ENCODE data around the gene PLEKHB2. TPM values are rescaled to one million over a fixed set of nuclear protein-coding genes. Genes with fewer than 3 reads are reported as not detected.
A peak's percentile ranks its signal among the peaks of the same experiment; 100 is the strongest.

The PLEKHB2 gene
- total RNA-seq, 2 donors from 2014 or later: 77.1 to 107 TPM

- 67% methylated on average over 22 of the region's 22 CpGs for WGBS
- H3K4me3 ChIP-seq: no peak overlapping the region
- no peaks in the 10 kb centered on the region for H3K4me1 ChIP-seq (replicated peaks)
- no peaks in the 10 kb centered on the region for H3K36me3 ChIP-seq
- TF ChIP-seq POLR2AphosphoS5 (IDR thresholded peaks at IDR 0.05) (no peak), POLR2A (IDR thresholded peaks at IDR 0.05) (no peak)
- TF ChIP-seq, protein P1, sequence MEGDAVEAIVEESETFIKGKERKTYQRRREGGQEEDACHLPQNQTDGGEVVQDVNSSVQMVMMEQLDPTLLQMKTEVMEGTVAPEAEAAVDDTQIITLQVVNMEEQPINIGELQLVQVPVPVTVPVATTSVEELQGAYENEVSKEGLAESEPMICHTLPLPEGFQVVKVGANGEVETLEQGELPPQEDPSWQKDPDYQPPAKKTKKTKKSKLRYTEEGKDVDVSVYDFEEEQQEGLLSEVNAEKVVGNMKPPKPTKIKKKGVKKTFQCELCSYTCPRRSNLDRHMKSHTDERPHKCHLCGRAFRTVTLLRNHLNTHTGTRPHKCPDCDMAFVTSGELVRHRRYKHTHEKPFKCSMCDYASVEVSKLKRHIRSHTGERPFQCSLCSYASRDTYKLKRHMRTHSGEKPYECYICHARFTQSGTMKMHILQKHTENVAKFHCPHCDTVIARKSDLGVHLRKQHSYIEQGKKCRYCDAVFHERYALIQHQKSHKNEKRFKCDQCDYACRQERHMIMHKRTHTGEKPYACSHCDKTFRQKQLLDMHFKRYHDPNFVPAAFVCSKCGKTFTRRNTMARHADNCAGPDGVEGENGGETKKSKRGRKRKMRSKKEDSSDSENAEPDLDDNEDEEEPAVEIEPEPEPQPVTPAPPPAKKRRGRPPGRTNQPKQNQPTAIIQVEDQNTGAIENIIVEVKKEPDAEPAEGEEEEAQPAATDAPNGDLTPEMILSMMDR (IDR thresholded peaks at IDR 0.05): no peak
- peak overlapping the region in 1 of 2 donors; percentile 98 for H3K27ac ChIP-seq
- H3K9me3 ChIP-seq: no peaks in the 10 kb centered on the region
- no peak for DNase-seq (ENCODE audit: low spot score)
- H3K27me3 ChIP-seq (replicated peaks; ENCODE audit: insufficient read depth): no peaks in the 10 kb centered on the region
- intact Hi-C loops (cut with DNase I): loop anchor here (10.0 kb wide), 2 partner anchors 300 to 750 kb away; partner anchors contain the start of gene IMP4
Measured at GRCh38 chr2:131094463-131095281, 10.5 kb upstream of the PLEKHB2 start.

DNA sequence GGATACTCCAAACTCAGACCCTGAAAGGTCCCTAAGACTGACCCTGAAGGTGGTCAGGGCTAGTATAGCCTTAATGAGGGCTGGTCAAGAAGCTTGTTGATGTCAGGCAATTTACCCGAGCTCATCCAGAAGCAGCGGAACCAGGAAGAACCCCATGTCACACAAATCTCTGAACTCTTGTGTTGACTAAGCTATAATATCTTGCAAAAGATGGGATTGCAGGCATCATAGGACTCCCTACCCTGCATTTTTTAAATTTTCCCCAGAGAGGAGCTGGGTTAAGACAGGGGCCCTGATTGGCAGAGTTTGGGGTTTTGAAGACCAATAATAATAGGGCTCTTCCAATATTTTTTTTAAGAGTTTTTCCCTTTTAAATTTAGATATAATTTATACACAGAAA lies 2.0 kb upstream of the PLEKHB2 start:
- Histone ChIP-seq H3K27me3 (replicated peaks; ENCODE audit: insufficient read depth) (no peaks in the 10 kb centered on the region), H3K27ac (no peak overlapping the region), H3K9me3 (no peaks in the 10 kb centered on the region), H3K4me1 (replicated peaks) (peaks cover 5% of the 10 kb centered on the region), H3K36me3 (no peaks in the 10 kb centered on the region), H3K4me3 (no peak overlapping the region)
- 84% methylated on average over 2 of the region's 2 CpGs for WGBS
- TF ChIP-seq, protein P1 (IDR thresholded peaks at IDR 0.05): no peak
- TF ChIP-seq POLR2AphosphoS5 (IDR thresholded peaks at IDR 0.05): no peak
- TF ChIP-seq POLR2A (IDR thresholded peaks at IDR 0.05): no peak
- no peak for DNase-seq (ENCODE audit: low spot score)
- intact Hi-C loops (cut with DNase I): loop anchor here (10.0 kb wide), 1 partner anchor 918 kb away; the partner anchor contains the start of genes MZT2B and SMPD4

GRCh38 chr2:131104487-131105155 lies 515 bp upstream of the PLEKHB2 start:
- TF ChIP-seq POLR2AphosphoS5 (IDR thresholded peaks at IDR 0.05) (no peak), POLR2A (IDR thresholded peaks at IDR 0.05) (no peak)
- TF ChIP-seq, protein P1 (IDR thresholded peaks at IDR 0.05): no peak
- intact Hi-C loops (cut with DNase I): loop anchor here (10.0 kb wide), 1 partner anchor 920 kb away; the partner anchor contains the start of genes MZT2B and SMPD4
- WGBS: under 1% methylated on average over 20 of the region's 20 CpGs

DNA sequence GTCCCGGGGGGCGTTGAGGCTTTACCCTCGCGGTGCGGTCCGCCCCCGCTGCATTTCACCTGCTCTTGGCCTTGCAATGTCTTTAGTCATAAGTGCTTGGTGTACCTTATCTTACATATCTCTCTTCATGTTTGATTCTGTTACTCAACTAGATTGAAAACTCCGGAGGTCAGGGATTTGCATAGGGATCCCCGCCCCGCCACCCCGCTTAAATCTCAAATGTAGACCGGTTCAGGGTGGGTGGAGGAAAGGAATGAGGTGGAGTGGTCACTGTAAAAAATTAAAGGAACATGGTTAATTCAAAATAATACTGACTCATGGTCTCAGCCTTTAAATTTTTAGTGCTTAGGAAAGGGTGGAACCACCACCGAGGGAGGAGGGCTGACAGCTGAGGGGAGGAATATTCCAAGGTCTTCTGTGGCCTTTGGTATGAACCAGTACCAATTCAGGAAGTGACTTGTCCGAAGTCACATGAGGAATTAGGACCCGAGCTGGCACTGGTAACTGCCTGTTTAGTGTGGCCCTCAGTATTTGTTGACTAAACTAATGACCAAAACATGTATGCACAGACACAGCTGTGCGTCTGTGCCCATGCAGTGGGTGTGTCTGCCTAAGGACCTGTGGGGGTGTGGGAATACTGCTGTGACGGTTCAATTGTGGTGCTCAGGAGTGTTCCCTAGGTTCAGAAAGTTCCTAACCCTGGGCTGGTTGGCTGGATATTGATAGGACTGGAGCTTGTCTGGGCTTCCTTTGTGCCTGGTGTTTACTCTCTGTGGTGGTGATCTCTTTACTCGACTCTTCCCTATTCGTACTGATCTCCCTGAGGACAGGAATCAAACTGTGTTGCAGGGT lies 1.0 kb downstream of the PLEKHB2 start:
- no peaks in the 10 kb centered on the region for H3K9me3 ChIP-seq
- H3K36me3 ChIP-seq: no peaks in the 10 kb centered on the region
- WGBS: 2% methylated on average over 19 of the region's 19 CpGs
- H3K4me3 ChIP-seq: peak overlapping the region; percentile 75 to 90
- TF ChIP-seq POLR2A (IDR thresholded peaks at IDR 0.05) (peak; percentile 40), POLR2AphosphoS5 (IDR thresholded peaks at IDR 0.05) (no peak)
- H3K27me3 ChIP-seq (replicated peaks; ENCODE audit: insufficient read depth): no peaks in the 10 kb centered on the region
- peaks cover 5% of the 10 kb centered on the region for H3K4me1 ChIP-seq (replicated peaks)
- peak overlapping the region; percentile 87 to 90 for H3K27ac ChIP-seq
- DNase-seq (ENCODE audit: low spot score): no peak
- intact Hi-C loops (cut with DNase I): loop anchor here (10.0 kb wide), 1 partner anchor 921 kb away; the partner anchor contains the start of genes MZT2B and SMPD4

More at GRCh38 chr2:131104487-131105155, 515 bp upstream of the PLEKHB2 start:
- Histone ChIP-seq H3K27me3 (replicated peaks; ENCODE audit: insufficient read depth) (no peaks in the 10 kb centered on the region), H3K27ac (peak overlapping the region; percentile 87 to 90), H3K9me3 (no peaks in the 10 kb centered on the region), H3K4me3 (peak overlapping the region; percentile 75 to 90), H3K36me3 (no peaks in the 10 kb centered on the region), H3K4me1 (replicated peaks) (peaks cover 5% of the 10 kb centered on the region)
- DNase-seq (ENCODE audit: low spot score): no peak
